Measurements from ENCODE around the gene DTHD1.

DTHD1 gene

GRCh38 chr4:36269533-36270173 lies 11.8 kb upstream of the DTHD1 start:
- no peak for DNase-seq (ENCODE audit: low read depth in 2 of 3, low spot score in 1 of 3)

- no peak for DNase-seq (ENCODE audit: low read depth in 2 of 3, low spot score in 1 of 3)
Measured at GRCh38 chr4:36273276-36273675, 8.1 kb upstream of the DTHD1 start.

- no peak for DNase-seq (ENCODE audit: low read depth in 2 of 3, low spot score in 1 of 3)
Measured at GRCh38 chr4:36274158-36274557, 7.3 kb upstream of the DTHD1 start.

GRCh38 chr4:36277533-36277932 lies 3.9 kb upstream of the DTHD1 start:
- no peak for DNase-seq (ENCODE audit: low read depth in 2 of 3, low spot score in 1 of 3)

- DNase-seq (ENCODE audit: low read depth in 2 of 3, low spot score in 1 of 3), result no peak
Measured at GRCh38 chr4:36278789-36279188, 2.6 kb upstream of the DTHD1 start.

GRCh38 chr4:36280555-36280954 lies 861 bp upstream of the DTHD1 start:
- DNase-seq (ENCODE audit: low read depth in 2 of 3, low spot score in 1 of 3), result no peak

GRCh38 chr4:36282503-36283030 lies 1.2 kb downstream of the DTHD1 start:
- no peak for DNase-seq (ENCODE audit: low read depth in 2 of 3, low spot score in 1 of 3)

- DNase-seq (ENCODE audit: low read depth in 2 of 3, low spot score in 1 of 3), result no peak
Measured at GRCh38 chr4:36283912-36284465, 2.6 kb downstream of the DTHD1 start.

- DNase-seq (ENCODE audit: low read depth in 2 of 3, low spot score in 1 of 3), result peak; percentile 39 to 53 (median 53)
Measured at GRCh38 chr4:36285784-36286480, 4.5 kb downstream of the DTHD1 start.

GRCh38 chr4:36286481-36286871 lies 5.1 kb downstream of the DTHD1 start:
- DNase-seq (ENCODE audit: low read depth in 2 of 3, low spot score in 1 of 3), result no peak

GRCh38 chr4:36288731-36289426 lies 7.5 kb downstream of the DTHD1 start:
- no peak for DNase-seq (ENCODE audit: low read depth in 2 of 3, low spot score in 1 of 3)

- no peak for DNase-seq (ENCODE audit: low read depth in 2 of 3, low spot score in 1 of 3)
Measured at GRCh38 chr4:36290641-36291040, 9.2 kb downstream of the DTHD1 start.

- no peak for DNase-seq (ENCODE audit: low read depth in 2 of 3, low spot score in 1 of 3)
Measured at GRCh38 chr4:36292556-36293188, 11.3 kb downstream of the DTHD1 start.

- DNase-seq (ENCODE audit: low read depth in 2 of 3, low spot score in 1 of 3), result no peak
Measured at GRCh38 chr4:36301127-36301526, 19.7 kb downstream of the DTHD1 start.

- DNase-seq (ENCODE audit: low read depth in 2 of 3, low spot score in 1 of 3), result no peak
Measured at GRCh38 chr4:36303426-36304137, 22.2 kb downstream of the DTHD1 start.

- no peak for DNase-seq (ENCODE audit: low read depth in 2 of 3, low spot score in 1 of 3)
Measured at GRCh38 chr4:36304138-36304681, 22.8 kb downstream of the DTHD1 start.

GRCh38 chr4:36308150-36308549 lies 26.7 kb downstream of the DTHD1 start:
- DNase-seq (ENCODE audit: low read depth in 2 of 3, low spot score in 1 of 3), result no peak

- no peak for DNase-seq (ENCODE audit: low read depth in 2 of 3, low spot score in 1 of 3)
Measured at GRCh38 chr4:36310216-36310615, 28.8 kb downstream of the DTHD1 start.

- no peak for DNase-seq (ENCODE audit: low read depth in 2 of 3, low spot score in 1 of 3)
Measured at GRCh38 chr4:36310793-36311192, 29.4 kb downstream of the DTHD1 start.

GRCh38 chr4:36312511-36312910 lies 31.1 kb downstream of the DTHD1 start:
- DNase-seq (ENCODE audit: low read depth in 2 of 3, low spot score in 1 of 3), result no peak

Data from stimulated activated CD4-positive, alpha-beta T cell treated with anti-CD3 and anti-CD28 coated beads, Interleukin-12 subunit alpha, Interleukin-12 subunit beta, amount 100 ng/mL, for 48 hours (primary cell).